Muscle of back (tissue), 10 donors: ENCODE measurements around the gene ERICH3. TPM values are rescaled to one million over a fixed set of nuclear protein-coding genes. Genes with fewer than 3 reads are reported as not detected.

Source experiments
- polyA plus RNA-seq, 10 donors: library from polyadenylated mRNA; unstranded; fragments of 120-200 nt; gene quantifications; one replicate each; pipeline ENCODE4 v1.2.1, GENCODE V29; 2013; ENCODE audit not compliant: insufficient read length in 10 of 10

The ERICH3 gene
- polyA plus RNA-seq, 10 donors: 0.04 to 0.30 (median 0.13) TPM

Other genes with a start within 250 kb of the ERICH3 start
- not detected for gene LRRC53, start 161.2 kb downstream of the ERICH3 start, polyA plus RNA-seq
- 10 to 100 TPM; 13.5 to 43.9 (median 30.1) TPM for gene CRYZ, start 59.3 kb upstream of the ERICH3 start, polyA plus RNA-seq
- 10 to 100 TPM; 17.5 to 23.8 (median 19.0) TPM for gene TYW3, start 59.4 kb upstream of the ERICH3 start, polyA plus RNA-seq